GM10266 (cell line): ENCODE data around the gene EGLN3.
"Not testable (repeated sequence)": the region's sequence is repeated elsewhere in the genome, so short reads cannot be mapped to it uniquely, and the experiment has no call there.

Experiments used
- DNase-seq: peaks from one replicate; pipeline ENCODE4 v3.0.0; 2012; ENCODE audit errors: extremely low spot score
- TF ChIP-seq, protein P1 (sequence below): IDR thresholded peaks from 2 replicates; pipeline ENCODE4 v1.5.1; 2012; ENCODE audit warnings: mild to moderate bottlenecking, low read depth; ENCODE audit not compliant: control insufficient read depth, insufficient read depth; ENCODE audit errors: missing control alignments

EGLN3 gene

DNA sequence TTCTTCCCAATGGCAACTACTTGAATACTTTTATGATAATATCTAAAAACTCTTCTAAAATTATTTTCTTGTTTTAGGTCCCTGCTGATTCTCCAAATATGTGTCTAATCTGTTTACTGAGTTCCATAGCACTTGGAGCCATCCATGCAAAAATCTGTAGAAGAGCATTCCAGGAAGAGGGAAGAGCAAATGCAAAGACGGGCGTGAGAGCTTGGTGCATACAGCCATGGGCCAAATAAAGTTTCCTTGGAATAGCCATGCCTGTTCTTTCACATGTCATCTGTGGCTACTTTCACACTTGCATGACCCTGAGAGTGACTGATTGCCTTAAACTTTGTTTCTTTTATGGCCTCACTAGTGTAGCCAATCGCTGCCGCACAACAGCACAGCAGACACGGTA lies 13.0 kb upstream of the EGLN3 start:
- no peak for DNase-seq
- TF ChIP-seq, protein P1, sequence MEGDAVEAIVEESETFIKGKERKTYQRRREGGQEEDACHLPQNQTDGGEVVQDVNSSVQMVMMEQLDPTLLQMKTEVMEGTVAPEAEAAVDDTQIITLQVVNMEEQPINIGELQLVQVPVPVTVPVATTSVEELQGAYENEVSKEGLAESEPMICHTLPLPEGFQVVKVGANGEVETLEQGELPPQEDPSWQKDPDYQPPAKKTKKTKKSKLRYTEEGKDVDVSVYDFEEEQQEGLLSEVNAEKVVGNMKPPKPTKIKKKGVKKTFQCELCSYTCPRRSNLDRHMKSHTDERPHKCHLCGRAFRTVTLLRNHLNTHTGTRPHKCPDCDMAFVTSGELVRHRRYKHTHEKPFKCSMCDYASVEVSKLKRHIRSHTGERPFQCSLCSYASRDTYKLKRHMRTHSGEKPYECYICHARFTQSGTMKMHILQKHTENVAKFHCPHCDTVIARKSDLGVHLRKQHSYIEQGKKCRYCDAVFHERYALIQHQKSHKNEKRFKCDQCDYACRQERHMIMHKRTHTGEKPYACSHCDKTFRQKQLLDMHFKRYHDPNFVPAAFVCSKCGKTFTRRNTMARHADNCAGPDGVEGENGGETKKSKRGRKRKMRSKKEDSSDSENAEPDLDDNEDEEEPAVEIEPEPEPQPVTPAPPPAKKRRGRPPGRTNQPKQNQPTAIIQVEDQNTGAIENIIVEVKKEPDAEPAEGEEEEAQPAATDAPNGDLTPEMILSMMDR = no peak

DNA sequence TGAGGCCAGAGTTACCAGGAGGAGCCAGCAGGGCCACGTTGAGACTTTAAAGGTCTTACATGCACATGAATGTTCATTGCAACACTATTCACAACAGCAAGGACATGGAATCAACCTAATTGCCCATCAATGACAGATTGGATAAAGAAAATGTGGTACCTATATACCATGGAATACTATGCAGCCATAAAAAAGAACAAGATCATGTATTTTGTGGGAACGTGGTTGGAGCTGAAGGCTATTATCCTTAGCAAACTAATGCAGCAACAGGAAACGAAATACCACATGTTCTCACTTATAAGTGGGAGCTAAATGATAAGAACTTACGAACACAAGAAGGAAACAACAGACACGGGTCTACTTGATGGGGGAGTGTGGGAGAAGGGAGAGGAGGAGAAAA lies 11.6 kb upstream of the EGLN3 start:
- DNase-seq = not testable (repeated sequence)

- no peak for DNase-seq
These were observed 11.1 kb upstream of the EGLN3 start for GRCh38 chr14:33962016-33962415.

GRCh38 chr14:33959692-33960151 lies 8.8 kb upstream of the EGLN3 start:
- no peak for DNase-seq
- TF ChIP-seq, protein P1 = no peak

More at GRCh38 chr14:33962016-33962415, 11.1 kb upstream of the EGLN3 start:
- TF ChIP-seq, protein P1 = no peak

DNA sequence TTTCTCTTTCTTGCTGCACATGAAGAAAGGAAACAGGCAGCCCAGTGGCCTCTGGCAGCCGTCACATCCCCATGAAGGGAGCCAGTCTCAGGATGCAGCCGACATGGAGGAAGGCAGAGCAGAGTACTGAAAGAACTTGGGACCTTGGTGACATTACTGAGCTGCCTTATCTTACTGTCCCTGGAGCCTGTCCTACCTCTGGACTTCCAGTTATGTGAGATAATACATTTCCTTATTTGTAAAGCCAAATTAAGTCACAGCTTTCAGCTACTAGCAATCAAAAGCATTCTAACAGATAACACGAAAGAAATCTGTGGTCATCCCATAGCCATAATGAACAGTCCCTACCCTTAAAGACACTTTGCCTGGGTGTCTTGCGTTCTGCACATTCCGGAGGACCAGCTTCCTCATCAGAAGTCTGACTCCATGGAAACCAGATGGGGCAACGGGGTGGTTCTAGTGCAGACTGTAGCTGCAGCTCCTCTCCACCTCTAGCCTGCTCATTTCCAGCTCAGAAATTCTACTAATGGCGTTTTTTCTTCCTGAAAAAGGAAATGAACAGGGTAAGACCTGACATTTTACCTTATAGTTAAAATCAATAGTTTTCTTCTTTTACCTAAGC lies 7.8 kb upstream of the EGLN3 start:
- TF ChIP-seq, protein P1 = no peak
- no peak for DNase-seq

- DNase-seq = no peak
- TF ChIP-seq, protein P1 = no peak
These were observed 7.1 kb upstream of the EGLN3 start for GRCh38 chr14:33957993-33958392.

- TF ChIP-seq, protein P1 = no peak
- no peak for DNase-seq
These were observed 6.4 kb upstream of the EGLN3 start for GRCh38 chr14:33957299-33957698.

DNA sequence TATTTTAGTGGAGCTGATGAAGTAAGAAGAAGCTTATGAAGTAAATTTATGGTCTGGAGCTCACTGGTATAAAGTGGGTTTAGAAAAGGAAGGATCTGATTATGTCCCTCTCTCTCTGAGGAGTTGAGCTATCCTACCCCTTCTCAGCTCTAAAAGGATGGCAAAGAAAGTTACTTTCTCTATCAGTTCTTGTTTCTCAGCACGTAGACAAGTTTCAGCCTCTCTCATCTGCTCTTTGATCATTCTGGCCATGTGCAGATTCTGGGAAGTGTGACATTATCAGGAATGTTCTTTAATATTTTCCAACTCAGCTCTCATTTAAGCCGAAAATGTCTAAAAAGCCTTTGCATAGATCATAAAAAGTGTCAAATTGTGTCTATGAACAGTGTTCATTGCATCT lies 5.8 kb upstream of the EGLN3 start:
- TF ChIP-seq, protein P1 = no peak
- no peak for DNase-seq
